Measurements from ENCODE around the gene CDC123. TPM values are rescaled to one million over a fixed set of nuclear protein-coding genes. Genes with fewer than 3 reads are reported as not detected.

CDC123 gene
- total RNA-seq, 1 donor from 2014 or later = 43.7 TPM

DNA sequence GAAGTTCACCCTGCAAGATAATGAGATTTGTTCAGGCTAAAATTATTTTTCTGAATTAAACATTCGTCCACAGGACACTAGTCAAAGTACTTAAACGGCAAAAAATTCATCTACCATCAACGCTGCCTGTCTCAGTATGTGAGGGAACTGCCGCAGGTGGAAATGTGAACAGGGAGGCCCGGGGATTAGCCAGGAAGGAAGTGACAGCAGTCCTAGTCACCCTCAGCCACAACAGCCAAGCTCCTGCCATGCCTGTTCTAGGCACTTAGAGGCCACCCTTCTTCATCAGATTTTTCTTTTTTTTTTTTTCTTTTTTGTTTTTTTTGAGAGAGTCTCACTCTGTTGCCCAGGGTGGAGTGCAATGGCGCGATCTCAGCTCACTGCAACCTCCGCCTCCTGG lies 9.7 kb upstream of the CDC123 start:
- Histone ChIP-seq H3K27me3 (ENCODE audit: low read depth) (no peaks in the 10 kb centered on the region), H3K27ac (no peak overlapping the region), H3K4me3 (no peak overlapping the region), H3K9me3 (no peaks in the 10 kb centered on the region), H3K36me3 (peaks cover 58% of the 10 kb centered on the region), H3K4me1 (peaks cover 2% of the 10 kb centered on the region)
- no peak for DNase-seq
- intact Hi-C loops (cut with DNase I) = no loop called here
- TF ChIP-seq, protein P1, sequence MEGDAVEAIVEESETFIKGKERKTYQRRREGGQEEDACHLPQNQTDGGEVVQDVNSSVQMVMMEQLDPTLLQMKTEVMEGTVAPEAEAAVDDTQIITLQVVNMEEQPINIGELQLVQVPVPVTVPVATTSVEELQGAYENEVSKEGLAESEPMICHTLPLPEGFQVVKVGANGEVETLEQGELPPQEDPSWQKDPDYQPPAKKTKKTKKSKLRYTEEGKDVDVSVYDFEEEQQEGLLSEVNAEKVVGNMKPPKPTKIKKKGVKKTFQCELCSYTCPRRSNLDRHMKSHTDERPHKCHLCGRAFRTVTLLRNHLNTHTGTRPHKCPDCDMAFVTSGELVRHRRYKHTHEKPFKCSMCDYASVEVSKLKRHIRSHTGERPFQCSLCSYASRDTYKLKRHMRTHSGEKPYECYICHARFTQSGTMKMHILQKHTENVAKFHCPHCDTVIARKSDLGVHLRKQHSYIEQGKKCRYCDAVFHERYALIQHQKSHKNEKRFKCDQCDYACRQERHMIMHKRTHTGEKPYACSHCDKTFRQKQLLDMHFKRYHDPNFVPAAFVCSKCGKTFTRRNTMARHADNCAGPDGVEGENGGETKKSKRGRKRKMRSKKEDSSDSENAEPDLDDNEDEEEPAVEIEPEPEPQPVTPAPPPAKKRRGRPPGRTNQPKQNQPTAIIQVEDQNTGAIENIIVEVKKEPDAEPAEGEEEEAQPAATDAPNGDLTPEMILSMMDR (IDR thresholded peaks at IDR 0.05) = no peak
- no peak for ATAC-seq

DNA sequence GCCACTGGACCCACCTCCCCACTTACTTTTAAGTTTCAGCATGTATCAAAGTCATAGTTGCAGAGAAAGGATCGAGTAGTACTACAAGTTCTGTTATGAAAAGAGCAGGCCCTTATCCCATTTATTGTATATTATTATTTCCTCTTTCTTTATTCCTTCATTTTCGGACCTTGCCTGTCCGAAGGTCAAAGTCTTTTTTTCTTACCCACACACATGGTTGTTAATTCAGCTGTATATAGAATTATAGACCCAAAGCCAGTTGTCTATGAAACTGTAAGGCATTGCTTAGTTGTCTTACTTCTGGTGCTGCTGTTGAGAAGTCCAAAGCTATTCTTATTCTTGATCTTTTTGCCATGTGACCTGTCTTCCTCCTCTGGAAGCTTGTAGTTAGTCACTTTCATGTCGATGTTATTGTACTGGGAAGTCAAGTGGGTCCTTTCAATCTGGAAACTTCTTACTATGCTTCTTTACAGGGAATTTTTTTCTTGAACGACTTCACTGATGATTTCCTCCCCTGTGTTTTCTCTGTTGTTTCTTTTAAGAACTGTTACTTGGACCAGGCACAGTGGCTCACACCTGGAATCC lies 8.6 kb upstream of the CDC123 start:
- Histone ChIP-seq H3K36me3 (peaks cover 52% of the 10 kb centered on the region), H3K4me3 (no peak overlapping the region), H3K9me3 (no peaks in the 10 kb centered on the region), H3K27me3 (ENCODE audit: low read depth) (no peaks in the 10 kb centered on the region), H3K4me1 (peaks cover 7% of the 10 kb centered on the region), H3K27ac (no peak overlapping the region)
- TF ChIP-seq, protein P1 (IDR thresholded peaks at IDR 0.05) = no peak
- intact Hi-C loops (cut with DNase I) = no loop called here
- DNase-seq (no peak), ATAC-seq (no peak)

DNA sequence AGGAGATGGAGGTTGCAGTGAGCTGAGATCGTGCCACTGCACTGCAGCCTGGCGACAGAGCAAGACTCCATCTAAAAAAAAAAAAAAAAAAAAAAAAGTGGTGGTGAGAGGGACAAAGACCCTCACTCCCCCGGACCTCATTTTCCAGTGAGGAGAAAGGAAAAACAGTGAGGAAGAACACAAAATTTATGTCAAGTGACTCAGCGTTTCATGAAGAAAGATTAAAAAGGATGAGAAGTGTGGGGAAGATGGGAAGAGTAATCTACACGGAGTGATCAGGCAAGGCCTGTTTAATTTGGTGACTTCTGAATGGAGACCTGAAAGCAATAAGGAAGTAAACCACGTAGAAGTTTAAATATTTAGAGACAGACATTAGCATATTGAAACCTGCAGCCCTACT lies 7.3 kb upstream of the CDC123 start:
- H3K36me3 ChIP-seq = peaks cover 41% of the 10 kb centered on the region
- ATAC-seq (no peak), DNase-seq (no peak)
- no peak overlapping the region for H3K27ac ChIP-seq
- intact Hi-C loops (cut with DNase I) = no loop called here
- H3K9me3 ChIP-seq = no peaks in the 10 kb centered on the region
- TF ChIP-seq, protein P1 (IDR thresholded peaks at IDR 0.05) = no peak
- peaks cover 18% of the 10 kb centered on the region for H3K4me1 ChIP-seq
- H3K4me3 ChIP-seq = no peak overlapping the region
- H3K27me3 ChIP-seq (ENCODE audit: low read depth) = no peaks in the 10 kb centered on the region

DNA sequence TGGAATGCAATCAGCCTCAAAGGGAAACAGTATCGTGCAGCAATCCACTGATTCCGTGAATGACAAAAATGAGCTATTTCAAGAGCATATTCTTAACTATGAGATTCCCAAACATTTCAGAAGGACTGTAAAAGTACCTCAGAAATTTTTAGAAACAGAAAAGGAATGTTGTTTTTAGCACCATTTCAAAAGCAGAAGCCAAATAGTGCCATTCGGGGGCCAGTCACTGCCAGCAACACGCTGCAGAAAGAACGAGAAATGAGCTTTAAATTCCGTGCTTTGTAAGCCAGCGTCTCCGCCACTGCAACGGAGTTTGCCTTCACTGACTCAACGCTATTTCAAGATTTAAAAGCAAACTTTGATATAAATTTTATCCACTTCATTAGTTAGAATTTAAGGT lies 6.6 kb upstream of the CDC123 start:
- H3K27ac ChIP-seq = no peak overlapping the region
- H3K36me3 ChIP-seq = peaks cover 33% of the 10 kb centered on the region
- H3K9me3 ChIP-seq = no peaks in the 10 kb centered on the region
- TF ChIP-seq, protein P1 (IDR thresholded peaks at IDR 0.05) = no peak
- H3K4me1 ChIP-seq = peaks cover 26% of the 10 kb centered on the region
- H3K27me3 ChIP-seq (ENCODE audit: low read depth) = no peaks in the 10 kb centered on the region
- intact Hi-C loops (cut with DNase I) = no loop called here
- no peak for DNase-seq
- ATAC-seq = no peak
- no peak overlapping the region for H3K4me3 ChIP-seq

DNA sequence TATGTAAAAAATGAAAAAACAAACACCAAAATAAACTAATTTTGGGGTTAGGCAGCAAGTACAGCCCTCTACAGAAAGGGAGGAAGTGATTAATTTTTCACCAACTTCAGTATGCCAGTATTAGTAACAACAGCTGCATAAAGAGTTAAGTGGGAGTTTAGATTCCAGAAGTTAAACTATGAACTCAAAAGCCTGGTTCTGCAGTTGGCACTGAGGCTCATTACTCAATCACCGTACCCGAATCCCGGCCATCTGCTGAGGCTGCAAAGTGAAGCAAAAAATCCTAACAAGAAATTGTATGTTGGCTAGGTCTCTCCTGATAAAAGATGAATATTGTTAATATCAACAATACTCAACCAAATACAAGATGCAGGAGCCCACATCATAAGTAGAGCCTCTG lies 4.3 kb upstream of the CDC123 start:
- no peak for DNase-seq
- TF ChIP-seq, protein P1 (IDR thresholded peaks at IDR 0.05) = no peak
- intact Hi-C loops (cut with DNase I) = no loop called here
- no peak for ATAC-seq
- Histone ChIP-seq H3K9me3 (no peaks in the 10 kb centered on the region), H3K27me3 (ENCODE audit: low read depth) (no peaks in the 10 kb centered on the region), H3K4me3 (no peak overlapping the region), H3K36me3 (peaks cover 11% of the 10 kb centered on the region), H3K27ac (no peak overlapping the region), H3K4me1 (peaks cover 31% of the 10 kb centered on the region)

Measured in lower lobe of right lung (tissue), 2 donors.